GM18868 (cell line): Measurements from ENCODE around the gene COL9A3.

Source experiments
- ATAC-seq: cut with Tn5 transposase; IDR thresholded peaks from one replicate; pipeline ENCODE4 v1.9.1; 2021; ENCODE audit warnings: mild to moderate bottlenecking, moderate library complexity; ENCODE audit not compliant: unreplicated experiment

Gene COL9A3

DNA sequence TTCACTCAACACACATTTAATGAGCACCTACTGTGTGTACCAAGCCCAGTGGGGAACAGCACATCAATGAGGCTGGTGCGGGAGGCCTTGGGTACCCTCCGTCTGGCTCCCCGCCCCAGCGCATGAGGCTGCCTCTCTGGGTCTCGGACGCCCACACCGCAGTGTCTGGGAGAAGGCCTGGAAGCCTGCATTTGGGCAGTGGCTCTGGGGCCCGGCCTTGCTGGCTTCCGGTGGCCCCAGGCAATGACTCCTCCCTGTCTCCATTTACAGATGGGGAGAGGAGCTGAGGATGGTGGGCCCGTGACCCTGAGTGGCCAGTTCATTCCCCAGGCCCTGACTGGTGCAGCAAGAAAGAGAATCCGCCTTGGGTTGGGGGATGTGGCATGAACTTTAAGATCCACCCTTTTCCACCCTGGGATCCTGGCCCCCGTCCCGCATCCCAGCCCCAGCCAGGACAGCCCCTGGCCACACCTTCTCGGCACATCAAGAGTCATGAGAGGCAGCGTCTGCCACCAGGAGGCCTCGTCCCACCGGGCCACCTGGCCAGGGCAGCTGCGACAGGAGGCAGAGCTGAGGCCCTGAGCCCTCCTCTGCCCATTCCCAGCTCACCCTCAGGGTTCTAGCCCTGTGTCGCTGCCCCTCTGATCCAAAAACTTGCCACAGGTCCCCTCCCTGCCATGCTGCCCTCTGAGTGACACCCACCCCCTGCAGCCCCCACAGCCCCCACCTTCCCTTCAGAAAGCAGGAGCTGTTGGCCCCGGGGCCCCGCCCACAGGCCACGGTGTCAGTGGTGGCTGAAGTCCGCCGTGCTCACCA, 38.0 kb upstream of the COL9A3 start:
- no peak for ATAC-seq

DNA sequence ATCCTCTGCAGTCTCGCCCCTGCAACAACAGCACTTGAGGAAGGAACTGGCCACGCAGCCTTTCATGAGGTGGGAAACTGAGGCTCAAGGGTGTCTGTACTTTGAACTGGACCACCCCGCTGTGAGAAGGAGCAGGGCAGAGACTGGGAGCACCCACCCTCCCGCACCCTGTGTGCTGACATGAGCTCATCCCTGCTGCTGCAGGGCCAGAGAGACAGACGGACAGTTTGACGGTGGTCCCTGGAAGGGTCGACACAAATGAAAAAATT, 37.5 kb upstream of the COL9A3 start:
- no peak for ATAC-seq

DNA sequence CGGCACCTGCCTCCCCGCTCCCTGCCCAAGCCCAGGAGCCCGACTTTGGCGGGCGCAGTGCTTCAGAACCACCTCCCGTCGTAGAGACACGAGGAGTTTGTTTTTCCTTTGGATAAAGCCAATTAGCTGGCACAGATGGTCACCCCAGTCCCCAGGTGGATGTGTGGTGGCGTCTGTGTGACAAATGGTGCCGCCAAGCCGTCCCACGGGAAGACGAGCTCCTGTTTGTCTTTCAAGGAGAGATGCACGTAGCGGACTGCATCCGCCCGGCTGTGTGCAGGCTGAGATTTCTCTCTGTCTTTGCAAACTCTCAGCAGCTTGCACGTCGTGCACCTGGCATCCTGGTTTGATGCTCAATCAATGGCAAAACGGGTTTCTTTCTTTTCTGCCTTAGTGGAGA, 36.6 kb upstream of the COL9A3 start:
- ATAC-seq = no peak

DNA sequence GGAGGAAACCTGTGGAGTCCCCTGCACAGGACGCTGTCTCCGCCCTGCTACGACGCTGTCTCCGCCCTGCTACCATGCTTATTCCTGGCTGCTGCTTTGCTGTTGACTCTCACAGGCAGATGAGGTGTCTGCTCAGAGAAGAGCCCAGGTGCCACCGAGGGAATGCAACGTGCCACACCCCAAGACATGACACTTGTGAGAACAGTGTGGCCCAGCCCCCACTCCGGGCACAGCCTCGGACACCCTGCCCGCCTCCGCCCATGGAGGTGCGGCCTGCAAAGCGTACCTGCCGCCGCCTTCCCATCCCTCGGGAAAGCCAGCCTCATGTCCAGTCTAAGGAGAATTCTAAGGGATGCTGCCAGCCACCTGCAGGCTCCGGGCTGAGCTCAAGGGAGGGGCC, 36.2 kb upstream of the COL9A3 start:
- no peak for ATAC-seq

DNA sequence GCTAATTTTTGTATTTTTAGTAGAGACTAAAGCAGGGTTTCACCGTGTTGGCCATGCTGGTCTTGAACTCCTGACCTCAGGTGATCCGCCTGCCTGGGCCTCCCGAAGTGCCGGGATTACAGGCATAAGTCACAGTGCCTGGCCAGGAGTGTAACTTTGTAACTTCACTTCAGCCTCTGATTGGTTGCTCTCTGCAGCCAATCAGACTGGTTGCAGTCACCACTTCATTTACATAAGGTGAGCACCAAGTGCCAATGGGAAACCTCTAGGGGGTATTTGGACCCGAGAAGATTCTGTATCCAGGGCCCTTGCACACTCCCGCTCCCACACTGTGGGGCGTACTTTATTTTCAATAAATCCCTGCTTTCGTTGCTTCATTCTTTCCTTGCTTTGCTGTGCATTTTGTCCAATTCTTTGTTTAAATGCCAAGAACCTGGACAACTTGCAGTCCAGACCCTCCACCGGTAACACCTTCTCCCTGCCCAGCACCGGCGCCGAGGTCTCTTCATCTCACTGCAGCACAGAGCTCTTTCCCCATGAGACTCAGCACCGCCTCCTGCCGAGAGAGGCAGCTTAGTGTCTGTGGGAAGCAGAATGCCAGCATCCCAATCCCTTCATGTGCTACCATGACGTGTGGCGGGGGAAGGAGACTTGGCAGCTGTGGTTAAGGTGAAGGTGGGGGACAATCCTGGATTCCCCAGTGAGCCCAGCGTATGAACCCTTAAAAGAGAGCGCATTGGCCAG, 34.5 kb upstream of the COL9A3 start:
- no peak for ATAC-seq

DNA sequence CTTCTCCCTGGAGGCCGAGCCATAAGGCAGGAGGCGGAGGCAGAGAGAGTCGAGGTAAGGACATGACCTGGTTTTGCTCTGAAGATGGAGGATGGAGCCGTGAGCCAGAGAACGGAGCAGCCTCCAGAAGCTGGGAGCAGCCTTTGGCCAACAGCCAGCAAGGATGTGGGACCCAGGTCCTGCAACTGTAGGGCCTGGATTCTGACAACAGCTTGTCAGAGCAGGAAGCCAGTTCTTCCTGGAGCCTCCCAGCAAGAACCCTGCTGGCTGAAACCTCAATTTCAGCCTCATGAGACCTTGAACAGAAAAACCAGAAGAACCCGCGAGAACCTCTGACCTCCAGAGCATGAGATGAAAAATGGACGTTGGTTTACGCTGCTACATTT, 34.0 kb upstream of the COL9A3 start:
- no peak for ATAC-seq

DNA sequence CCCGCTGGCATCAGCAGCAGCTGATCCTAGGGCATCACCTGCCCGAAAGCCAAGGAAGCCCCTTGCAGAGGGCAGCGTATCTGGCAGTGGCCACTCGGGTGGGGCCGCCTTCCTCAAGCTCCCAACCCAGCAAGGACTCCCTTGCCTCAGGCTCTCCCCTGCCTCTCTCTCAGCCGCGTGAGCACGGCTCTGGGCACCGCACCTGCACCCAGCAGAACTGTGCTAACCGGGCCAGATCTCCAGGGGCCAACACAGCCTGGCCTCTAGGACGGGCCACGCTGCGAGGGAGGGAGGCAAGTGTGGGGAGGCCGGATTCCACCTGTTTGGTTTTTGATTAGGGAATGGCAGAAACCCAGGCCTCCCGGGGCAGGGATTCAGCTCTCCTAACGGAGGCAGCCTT, 32.4 kb upstream of the COL9A3 start:
- ATAC-seq = no peak

DNA sequence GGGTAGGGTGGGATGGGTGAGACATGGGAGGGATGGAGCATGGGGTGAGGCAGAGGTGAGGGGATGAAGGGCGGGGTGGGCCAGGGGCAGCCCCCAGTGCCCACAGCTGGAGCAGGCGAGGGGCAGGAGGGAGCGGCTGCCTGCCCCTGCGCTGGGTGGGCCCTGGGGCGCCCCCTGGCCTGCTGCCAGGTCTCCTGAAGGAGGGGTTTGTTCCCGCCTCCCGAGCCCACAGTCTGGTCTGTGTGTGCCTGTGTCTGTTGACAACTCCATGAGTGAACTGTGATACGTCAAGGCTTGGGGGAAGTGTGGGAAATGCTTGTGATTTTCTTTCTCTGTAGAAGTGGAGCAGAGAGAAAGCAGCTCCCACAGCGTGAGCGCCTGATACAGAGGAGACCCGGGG, 31.5 kb upstream of the COL9A3 start:
- no peak for ATAC-seq

DNA sequence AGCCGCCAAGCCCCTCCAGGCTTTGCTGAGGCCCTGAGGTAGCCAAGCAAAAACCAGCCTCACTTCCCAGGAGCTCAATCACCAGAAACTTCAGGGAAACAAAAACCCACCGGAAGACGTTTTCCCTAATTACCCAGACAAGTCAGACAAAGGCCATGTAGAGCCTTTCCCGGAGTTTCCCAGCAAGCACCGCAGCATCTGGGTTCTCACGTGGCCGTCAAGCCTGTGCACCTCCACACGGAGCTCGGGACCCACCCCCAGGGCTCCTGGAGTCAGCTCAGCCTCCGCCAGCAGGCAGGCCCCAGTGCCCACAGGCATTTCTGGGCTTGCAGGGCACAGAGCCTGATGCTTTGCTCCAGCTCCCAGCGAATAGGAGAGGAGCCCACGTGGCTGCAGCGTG, 30.7 kb upstream of the COL9A3 start:
- ATAC-seq = no peak

DNA sequence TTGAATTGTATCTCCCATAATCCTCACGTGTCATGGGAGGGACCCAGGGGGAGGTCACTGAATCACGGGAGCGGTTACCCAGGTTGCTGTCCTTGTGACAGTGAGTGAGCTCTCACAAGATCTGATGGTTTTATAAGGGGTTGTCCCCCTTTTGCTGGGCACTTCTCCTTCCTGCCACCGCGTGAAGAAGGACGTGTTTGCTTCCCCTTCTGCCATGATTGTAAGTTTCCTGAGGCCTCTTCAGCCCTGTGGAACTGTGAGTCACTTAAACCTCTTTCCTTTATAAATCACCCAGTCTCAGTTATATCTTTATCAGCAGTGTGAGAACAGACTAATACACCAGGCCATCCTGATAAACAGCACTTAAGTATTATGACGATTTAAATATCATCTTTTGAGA, 29.5 kb upstream of the COL9A3 start:
- no peak for ATAC-seq

DNA sequence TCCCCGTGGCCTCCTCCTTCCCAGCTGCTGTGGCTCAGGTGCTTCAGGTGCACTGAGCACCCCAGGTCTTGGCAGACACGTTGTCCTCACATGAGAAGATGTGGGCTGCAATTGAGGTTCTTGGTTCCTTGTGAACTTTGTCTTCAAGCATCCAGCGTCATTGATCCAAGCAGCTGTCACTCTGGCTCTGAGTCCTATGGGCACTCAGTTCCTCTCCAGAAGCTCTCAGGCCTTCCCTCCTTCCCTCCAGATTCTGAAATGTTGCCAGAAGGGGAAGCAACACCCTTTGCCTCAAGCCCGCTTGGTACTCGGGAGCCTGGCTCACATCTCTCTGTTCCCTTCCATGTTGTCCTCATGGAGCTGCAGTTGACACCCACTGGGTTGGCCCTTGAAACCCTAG, 29.0 kb upstream of the COL9A3 start:
- no peak for ATAC-seq

DNA sequence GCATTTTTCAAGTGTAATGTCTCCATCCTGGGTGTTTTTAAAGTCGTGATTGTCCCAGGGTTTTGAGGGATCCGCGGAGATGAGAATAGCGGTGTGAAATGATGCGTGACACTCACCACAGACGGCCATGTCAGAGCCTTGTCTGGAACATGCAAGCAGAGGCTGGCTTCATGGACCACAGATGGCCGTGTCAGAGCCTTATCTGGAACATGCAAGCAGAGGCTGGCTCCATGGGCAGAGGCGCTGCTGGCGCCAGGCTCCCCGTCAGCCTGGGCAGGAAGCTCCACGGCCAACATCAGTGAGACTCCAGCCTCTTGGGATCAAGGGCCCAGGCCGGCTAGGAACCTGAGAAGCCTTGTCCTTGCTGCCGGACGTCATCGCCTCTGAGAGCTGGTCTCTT, 28.2 kb upstream of the COL9A3 start:
- ATAC-seq = no peak

DNA sequence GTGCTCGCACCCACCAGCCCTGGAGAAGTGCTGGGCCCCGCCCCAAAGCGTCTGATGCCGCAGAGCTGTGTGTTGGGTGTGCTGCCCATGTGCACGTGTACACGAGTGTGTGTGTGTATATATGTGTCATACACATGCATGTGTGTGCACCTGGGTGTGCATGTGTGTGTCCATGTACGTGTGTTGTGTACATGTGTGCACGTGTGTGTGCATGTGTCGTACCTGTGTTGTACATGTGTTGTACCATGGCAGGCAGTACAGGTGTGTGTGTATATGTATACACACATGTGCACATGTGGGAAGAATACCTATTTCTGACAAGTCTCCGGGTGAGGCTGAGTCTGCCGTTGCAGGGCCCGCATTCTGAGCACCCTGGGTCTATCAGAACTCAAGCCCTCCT, 26.8 kb upstream of the COL9A3 start:
- ATAC-seq = no peak

DNA sequence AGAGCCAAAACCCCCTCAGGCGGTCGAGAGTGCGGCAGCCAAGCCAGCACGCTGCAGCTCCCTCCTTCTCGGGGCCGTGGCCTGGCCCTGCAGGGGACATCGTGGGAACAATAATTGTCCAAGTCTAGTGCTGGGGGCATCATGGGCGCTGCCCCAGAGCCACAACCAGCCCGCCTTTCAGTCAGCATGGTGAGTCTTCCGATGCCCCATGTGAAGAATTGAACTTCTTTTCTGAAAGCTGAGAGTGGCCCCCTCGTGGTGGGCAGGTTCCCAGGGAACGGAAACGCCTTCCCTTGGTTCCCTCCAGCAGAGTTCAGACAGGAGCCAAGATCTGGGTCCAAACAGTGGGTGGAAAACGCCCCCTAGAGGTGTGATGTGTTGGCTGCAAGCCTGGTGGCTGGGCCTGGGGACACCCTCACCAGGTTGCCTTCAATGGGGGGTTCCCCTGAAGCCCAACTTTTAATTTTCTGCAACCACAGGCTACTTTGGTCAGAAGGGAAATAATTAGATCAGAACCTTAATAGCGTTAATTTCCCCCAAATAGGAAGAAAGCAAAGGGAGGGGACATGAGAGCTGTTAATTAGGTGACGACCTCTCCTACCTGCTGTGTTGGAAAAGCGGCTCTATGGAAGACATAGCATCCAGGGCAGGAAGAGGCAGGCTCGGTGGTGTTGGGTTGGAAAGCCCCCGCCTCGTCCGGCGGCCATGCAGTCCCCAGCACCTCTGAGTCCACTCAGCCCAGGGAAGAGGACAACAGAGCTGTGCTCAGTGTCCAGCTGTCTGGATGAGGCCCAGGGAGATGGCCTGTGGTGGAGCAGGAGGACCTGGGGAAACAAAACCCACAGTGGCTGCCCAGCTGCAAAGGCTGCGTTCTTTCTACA, 25.3 kb upstream of the COL9A3 start:
- no peak for ATAC-seq

DNA sequence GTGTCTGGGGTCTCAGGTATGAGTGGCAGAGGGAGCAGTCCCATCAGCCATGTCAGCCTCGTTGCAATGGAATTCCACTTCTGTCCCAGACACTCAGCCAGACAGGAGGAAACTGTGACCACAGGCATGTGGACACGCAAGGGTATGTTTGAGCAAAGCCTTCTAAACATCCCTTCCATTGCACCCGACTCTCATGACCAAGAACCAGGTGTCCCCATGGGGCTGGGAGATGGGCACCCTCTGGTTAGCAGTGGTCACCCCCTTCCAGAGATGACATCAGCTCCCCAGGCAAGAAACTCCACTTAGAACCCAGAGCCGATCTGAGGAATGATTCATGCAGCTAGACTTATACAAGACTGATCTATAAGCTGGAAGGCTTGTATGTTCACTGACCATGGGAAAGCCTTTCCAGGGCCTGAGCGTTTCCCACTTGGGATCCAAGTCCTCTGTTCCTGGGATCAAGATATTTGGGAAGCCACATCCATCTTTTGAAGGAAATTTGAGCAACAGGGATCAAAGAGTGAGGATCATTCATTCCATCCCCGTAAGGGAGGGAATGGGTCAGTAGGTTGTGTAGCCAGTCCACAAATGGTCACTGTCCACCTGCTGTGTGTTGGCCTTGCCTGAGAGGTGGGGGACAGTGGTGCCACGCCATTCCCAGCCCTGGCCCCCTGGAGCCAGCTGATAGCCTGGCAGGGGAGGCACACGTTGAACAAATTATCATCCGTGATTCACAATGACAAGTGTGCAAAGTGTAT, 24.5 kb upstream of the COL9A3 start:
- ATAC-seq = no peak

DNA sequence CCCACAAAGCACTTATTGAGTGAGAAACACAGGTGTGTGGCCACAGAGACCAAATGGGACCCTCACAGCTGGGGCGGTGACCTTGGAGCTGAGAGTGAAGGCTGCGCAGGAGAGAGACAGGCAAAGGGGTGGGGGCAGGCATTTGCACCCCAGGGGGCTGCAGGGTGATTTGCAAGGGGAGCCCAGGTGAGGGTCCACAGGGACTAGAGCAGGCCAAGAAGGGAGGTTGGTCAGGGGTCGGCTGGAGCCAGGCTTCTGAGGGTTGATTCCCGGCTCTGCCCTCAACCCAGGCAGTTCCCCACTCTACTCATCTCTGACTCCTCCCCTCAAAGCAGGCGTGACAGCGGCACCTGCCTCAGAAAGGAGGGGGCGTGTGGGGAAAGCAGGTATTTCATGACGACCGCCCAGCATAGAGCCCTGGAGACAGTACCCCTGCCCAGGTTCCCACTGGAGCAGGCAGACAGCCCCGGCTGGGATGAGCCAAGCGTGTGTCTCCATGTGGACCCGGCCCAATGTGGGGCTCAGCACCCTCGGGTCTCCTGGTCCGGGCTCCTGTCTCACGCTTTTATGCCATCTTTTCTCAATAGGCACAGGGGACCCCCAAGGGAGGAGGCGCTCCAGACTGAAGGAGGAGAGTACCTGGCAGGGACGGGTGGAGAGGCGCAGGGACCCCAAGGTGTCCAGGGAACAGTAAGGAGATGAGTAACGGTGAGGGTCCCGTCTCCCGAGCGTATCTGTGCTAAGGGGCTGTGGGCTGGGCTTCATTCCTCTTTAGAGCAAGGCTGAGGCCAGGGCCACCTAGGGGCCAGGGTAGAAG, 23.7 kb upstream of the COL9A3 start:
- ATAC-seq = no peak

DNA sequence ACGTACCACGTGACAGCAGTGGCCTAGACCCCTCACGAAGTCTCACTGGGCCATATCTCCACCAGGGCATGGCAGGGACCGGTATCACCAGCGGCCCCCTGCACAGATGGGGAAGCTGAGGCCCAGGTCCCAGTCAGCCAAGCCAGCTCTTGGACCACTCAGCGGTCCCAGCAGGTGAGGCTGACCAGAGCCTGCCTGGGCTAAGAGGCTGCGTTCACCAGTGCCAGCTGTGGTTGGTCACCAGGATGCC, 23.2 kb upstream of the COL9A3 start:
- no peak for ATAC-seq

DNA sequence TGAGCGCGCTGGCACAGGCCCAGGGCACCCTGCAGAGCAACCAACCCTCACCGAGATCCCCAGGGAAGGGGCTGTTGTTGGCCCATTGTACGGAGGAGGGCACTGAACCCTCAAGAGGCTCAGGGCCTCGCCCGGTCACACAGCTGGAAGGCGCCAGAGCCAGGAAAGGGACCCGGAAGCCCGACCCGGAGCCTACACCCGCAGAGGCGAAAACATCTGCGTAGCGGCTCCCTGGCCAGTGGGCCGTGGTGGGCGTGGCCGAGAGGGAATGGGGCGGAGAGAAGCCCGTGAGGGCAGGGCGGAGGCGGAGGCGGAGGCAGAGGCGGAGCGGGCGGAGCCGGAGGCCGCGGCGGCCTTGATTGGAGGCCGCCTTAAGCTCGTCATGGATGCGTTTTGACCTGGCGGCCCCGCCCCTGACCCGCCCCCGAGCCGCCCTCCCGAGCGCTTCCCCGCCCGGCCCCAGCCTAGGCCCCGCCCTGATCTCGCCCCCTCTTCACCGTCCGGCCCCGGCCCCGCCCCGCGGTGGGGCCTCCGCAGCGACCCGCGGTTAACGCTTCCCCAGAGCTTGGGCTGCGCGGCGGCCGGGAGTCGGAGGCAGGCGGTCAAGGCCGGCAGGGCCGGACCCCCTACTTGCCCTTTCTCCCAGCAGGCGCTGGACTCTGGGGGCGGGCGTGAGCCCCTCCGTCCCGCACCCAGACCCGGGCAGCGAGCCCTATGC, 22.7 kb upstream of the COL9A3 start:
- ATAC-seq = peak; percentile 77

DNA sequence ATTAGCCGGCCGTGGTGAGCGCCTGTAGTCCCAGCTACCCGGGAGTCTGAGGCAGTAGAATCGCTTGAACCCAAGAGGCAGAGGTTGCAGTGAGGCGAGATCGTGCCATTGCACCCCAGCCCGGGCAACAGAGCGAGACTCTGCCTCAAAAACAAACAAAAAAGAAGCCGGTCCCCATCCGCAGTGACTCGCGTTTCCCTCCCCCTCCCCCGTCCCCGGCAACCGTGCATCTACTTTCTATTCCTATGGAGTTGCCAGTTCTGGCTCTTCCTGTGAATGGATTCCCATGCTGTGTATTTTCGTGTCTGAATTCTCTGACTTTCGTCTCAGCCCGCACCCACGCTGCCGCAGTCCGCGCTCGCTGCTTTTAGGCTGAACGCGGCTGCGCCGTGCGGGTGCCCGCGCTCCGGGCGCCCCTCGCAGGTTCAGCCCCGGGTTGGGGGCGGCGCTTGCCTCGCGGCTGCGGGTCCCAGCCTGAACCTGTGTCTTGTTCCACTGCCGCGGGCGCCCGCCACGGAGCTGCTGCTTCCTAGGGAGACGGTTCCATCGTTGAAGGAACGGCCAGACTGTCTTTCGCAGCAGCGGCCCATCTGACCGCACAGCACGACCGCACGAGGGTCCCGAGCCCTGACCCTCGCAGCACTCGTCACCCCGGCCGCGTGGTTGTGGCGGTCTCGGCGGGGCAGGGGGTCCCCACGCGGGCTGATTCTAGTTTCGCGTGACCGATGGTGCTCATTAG, 21.7 kb upstream of the COL9A3 start:
- ATAC-seq = no peak
